GM18951 (cell line): ENCODE results near the gene DCLK2.

Experiments used
- POLR2A ChIP-seq: IDR thresholded peaks from 4 replicates; pipeline ENCODE4 v1.6.1; 2011; ENCODE audit warnings: mild to moderate bottlenecking; ENCODE audit not compliant: insufficient read length, insufficient read depth; ENCODE audit errors: extremely low read depth
- in situ Hi-C: fragments of 300-500 bp; cut with MboI; formaldehyde crosslinking; loops from one replicate; pipeline ENCODE4 v1.12.0; 2022; ENCODE audit warnings: low sequenced_read_pairs, mixed read lengths, inconsistent platforms; ENCODE audit not compliant: unreplicated experiment

The DCLK2 gene

DNA sequence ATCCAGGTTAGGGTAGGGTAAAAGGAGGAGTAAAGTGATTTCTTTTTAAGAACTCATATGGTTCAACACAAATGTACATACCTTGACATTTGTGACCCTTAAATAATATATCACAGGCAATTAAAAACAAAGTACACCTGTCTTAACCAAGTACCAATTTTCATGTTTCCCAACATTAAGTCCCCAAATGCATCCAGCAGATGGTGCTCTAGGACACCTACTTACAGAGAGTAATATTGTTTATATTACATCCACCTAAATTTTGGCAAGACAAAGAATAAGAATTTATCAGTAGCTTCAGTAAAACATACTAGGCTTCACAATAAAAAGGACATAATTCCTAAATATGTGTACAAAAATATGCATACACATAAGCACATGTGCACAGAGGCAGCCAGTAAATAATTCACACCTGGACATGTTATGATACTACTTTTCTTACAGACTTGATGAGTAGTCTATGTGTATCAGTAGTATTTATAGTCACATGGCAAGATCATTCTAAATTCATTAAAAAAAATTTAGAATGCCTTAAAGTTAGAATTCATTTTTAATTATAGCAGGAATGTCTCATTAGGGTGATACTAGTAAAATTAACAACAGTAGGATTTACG, 219.7 kb downstream of the DCLK2 start:
- in situ Hi-C loops: loop anchor here (10.0 kb wide), 1 partner anchor 577 kb away; no protein-coding TSS in a partner anchor
- TF ChIP-seq POLR2A: no peak

DNA sequence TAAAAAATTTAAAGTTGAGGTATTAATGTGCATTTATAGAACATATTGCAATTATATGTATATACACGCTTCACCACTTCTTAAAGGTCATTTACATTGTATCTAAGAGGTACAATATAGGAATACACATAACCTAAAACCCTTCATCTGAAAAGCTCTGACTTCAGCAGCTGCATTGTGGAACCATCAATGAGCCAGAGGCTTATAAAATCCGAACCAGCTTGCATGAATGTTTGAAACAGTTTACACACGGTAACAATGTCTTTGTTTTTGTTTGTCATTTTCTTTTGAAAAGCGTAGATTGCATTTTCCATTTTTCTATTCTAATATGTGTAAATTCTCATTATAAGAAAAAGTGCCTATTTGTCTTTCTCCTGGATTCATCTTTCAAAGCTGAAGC, 221.6 kb downstream of the DCLK2 start:
- TF ChIP-seq POLR2A: no peak
- in situ Hi-C loops: loop anchor here (10.0 kb wide), 1 partner anchor 575 kb away; no protein-coding TSS in a partner anchor

DNA sequence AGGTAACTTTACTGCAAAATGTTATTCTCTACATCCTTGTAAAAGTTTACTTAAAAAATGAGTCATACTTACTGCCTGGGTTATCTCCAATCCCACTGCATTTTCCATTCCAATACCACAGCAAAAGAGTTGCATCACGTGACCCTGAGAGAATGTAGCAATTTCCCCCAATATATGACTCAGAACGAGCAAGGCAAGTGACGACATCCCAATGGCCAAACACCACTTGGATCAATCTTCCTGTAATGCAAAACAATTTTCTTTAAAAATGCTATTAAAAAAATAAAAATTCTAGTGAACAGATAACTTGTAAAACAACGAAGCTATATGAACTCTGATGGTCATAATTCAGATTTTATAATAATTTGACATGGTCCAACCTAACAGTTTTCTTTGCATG, 224.3 kb downstream of the DCLK2 start:
- no peak for TF ChIP-seq POLR2A

GRCh38 chr4:150305995-150306394, 227.8 kb downstream of the DCLK2 start:
- TF ChIP-seq POLR2A: no peak
- in situ Hi-C loops: no loop called here

More for the DNA sequence above, 224.3 kb downstream of the DCLK2 start:
- in situ Hi-C loops: no loop called here

- in situ Hi-C loops: no loop called here
- no peak for TF ChIP-seq POLR2A
Measured at GRCh38 chr4:150306719-150307118, 228.5 kb downstream of the DCLK2 start.
